GM21360 (cell line): ENCODE results near the gene ABCD1.
"Not testable (repeated sequence)": the region's sequence is repeated elsewhere in the genome, so short reads cannot be mapped to it uniquely, and the experiment has no call there.

Experiments
- ATAC-seq: cut with Tn5 transposase; IDR thresholded peaks from one replicate; pipeline ENCODE4 v1.9.1; 2021; ENCODE audit warnings: mild to moderate bottlenecking, moderate library complexity; ENCODE audit not compliant: unreplicated experiment

Gene ABCD1

GRCh38 chrX:153731117-153731844 is 6.6 kb downstream of the ABCD1 start:
- no peak for ATAC-seq

GRCh38 chrX:153731845-153732215 is 7.2 kb downstream of the ABCD1 start:
- ATAC-seq: no peak

GRCh38 chrX:153732401-153732800 is 7.7 kb downstream of the ABCD1 start:
- ATAC-seq: no peak

- ATAC-seq: no peak
Observed at GRCh38 chrX:153733651-153734240, 9.1 kb downstream of the ABCD1 start.

- no peak for ATAC-seq
Observed at GRCh38 chrX:153734871-153735270, 10.2 kb downstream of the ABCD1 start.

- ATAC-seq: no peak
Observed at GRCh38 chrX:153735274-153735673, 10.6 kb downstream of the ABCD1 start.

GRCh38 chrX:153736071-153736820 is 11.6 kb downstream of the ABCD1 start:
- no peak for ATAC-seq

- ATAC-seq: no peak
Observed at GRCh38 chrX:153736871-153737441, 12.3 kb downstream of the ABCD1 start.

- no peak for ATAC-seq
Observed at GRCh38 chrX:153738056-153738605, 13.5 kb downstream of the ABCD1 start.

- no peak for ATAC-seq
Observed at GRCh38 chrX:153739754-153740486, 15.3 kb downstream of the ABCD1 start.

- no peak for ATAC-seq
Observed at GRCh38 chrX:153740631-153741222, 16.1 kb downstream of the ABCD1 start.

GRCh38 chrX:153741446-153741845 is 16.8 kb downstream of the ABCD1 start:
- ATAC-seq: no peak

GRCh38 chrX:153742111-153742510 is 17.5 kb downstream of the ABCD1 start:
- ATAC-seq: not testable (repeated sequence)

- not testable (repeated sequence) for ATAC-seq
Observed at GRCh38 chrX:153742796-153743467, 18.3 kb downstream of the ABCD1 start.

GRCh38 chrX:153743468-153744209 is 19.0 kb downstream of the ABCD1 start:
- not testable (repeated sequence) for ATAC-seq

- ATAC-seq: no peak
Observed at GRCh38 chrX:153744210-153745066, 19.8 kb downstream of the ABCD1 start.

GRCh38 chrX:153745067-153745433 is 20.4 kb downstream of the ABCD1 start:
- ATAC-seq: not testable (repeated sequence)

GRCh38 chrX:153746359-153746758 is 21.7 kb downstream of the ABCD1 start:
- no peak for ATAC-seq
